Measurements from ENCODE around the gene KIAA1210.

Gene KIAA1210

DNA sequence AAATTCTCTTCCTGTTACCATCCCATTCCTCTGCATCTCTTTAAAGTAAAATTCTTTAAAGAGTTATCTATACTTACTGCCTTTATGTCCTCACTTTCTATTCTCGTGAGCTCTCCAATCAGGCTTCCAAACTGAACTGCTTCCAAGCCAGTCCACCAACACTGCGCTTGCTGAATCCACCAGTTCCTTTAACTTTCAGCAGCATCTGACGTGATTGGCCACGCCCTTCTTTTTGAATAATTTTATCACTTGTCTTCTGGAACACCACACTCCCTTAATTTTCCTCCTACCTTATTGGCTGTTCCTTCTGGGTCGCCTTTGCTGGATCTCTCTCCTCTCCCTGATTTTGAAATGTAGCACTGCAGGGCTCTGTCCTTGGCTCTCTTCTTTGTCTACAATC is at the start of gene KIAA1210:
Gene KIAA1210, minus strand, starts transcription at position 163 of the 400 bp plus-strand sequence. CDS start 4,170 bp downstream, outside the sequence.
- Histone ChIP-seq H3K4me1 (ENCODE audit: control insufficient read depth, insufficient read depth, low read length) (no peaks in the 10 kb centered on the region), H3K9me3 (ENCODE audit: control insufficient read depth, insufficient read depth, low read length) (no peaks in the 10 kb centered on the region), H3K4me3 (ENCODE audit: low read depth, low read length) (no peak within 1 kb of the TSS), H3K9ac (ENCODE audit: low read depth, low read length) (no peak within 1 kb of the TSS), H3K36me3 (ENCODE audit: control insufficient read depth, insufficient read depth, low read length) (no peaks in the 10 kb centered on the region), H3K27me3 (ENCODE audit: control insufficient read depth, insufficient read depth, low read length) (no peaks in the 10 kb centered on the region)

GRCh38 chrX:119177278-119177677 is 49.7 kb upstream of the KIAA1210 start:
- Histone ChIP-seq H3K9me3 (ENCODE audit: control insufficient read depth, insufficient read depth, low read length) (no peaks in the 10 kb centered on the region), H3K36me3 (ENCODE audit: control insufficient read depth, insufficient read depth, low read length) (no peaks in the 10 kb centered on the region), H3K4me1 (ENCODE audit: control insufficient read depth, insufficient read depth, low read length) (no peaks in the 10 kb centered on the region), H3K27me3 (ENCODE audit: control insufficient read depth, insufficient read depth, low read length) (no peaks in the 10 kb centered on the region), H3K9ac (ENCODE audit: low read depth, low read length) (no peak overlapping the region), H3K4me3 (ENCODE audit: low read depth, low read length) (no peak overlapping the region)

- Histone ChIP-seq H3K9ac (ENCODE audit: low read depth, low read length) (no peak overlapping the region), H3K4me1 (ENCODE audit: control insufficient read depth, insufficient read depth, low read length) (no peaks in the 10 kb centered on the region), H3K27me3 (ENCODE audit: control insufficient read depth, insufficient read depth, low read length) (no peaks in the 10 kb centered on the region), H3K9me3 (ENCODE audit: control insufficient read depth, insufficient read depth, low read length) (no peaks in the 10 kb centered on the region), H3K4me3 (ENCODE audit: low read depth, low read length) (no peak overlapping the region), H3K36me3 (ENCODE audit: control insufficient read depth, insufficient read depth, low read length) (no peaks in the 10 kb centered on the region)
Observed at GRCh38 chrX:119174900-119175299, 47.3 kb upstream of the KIAA1210 start.

- H3K4me1 ChIP-seq (ENCODE audit: control insufficient read depth, insufficient read depth, low read length) = no peaks in the 10 kb centered on the region
- H3K9me3 ChIP-seq (ENCODE audit: control insufficient read depth, insufficient read depth, low read length) = no peaks in the 10 kb centered on the region
- no peak overlapping the region for H3K4me3 ChIP-seq (ENCODE audit: low read depth, low read length)
- H3K9ac ChIP-seq (ENCODE audit: low read depth, low read length) = no peak overlapping the region
- no peaks in the 10 kb centered on the region for H3K27me3 ChIP-seq (ENCODE audit: control insufficient read depth, insufficient read depth, low read length)
- H3K36me3 ChIP-seq (ENCODE audit: control insufficient read depth, insufficient read depth, low read length) = no peaks in the 10 kb centered on the region
Observed at GRCh38 chrX:119168104-119168503, 40.5 kb upstream of the KIAA1210 start.

DNA sequence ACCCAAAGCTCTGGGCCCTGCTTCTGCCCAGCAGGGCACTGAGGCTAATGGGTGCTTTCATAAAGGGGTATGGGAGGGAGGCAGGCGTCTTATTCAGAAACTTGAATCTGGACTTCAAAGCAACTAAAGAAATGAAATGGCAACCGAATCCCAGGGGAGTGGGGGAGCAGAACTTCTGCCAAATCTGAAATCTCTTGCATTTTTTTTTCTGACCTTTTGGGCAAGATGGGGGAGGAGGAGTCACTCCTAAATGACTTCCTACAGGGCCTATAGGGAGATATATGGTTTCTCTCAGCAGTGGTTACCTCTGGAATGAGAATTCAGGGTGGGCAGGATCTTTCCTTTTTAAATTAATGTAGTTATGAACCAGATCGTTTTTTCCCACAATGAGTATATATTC is 30.6 kb upstream of the KIAA1210 start:
- no peak overlapping the region for H3K9ac ChIP-seq (ENCODE audit: low read depth, low read length)
- H3K4me1 ChIP-seq (ENCODE audit: control insufficient read depth, insufficient read depth, low read length) = no peaks in the 10 kb centered on the region
- H3K36me3 ChIP-seq (ENCODE audit: control insufficient read depth, insufficient read depth, low read length) = no peaks in the 10 kb centered on the region

DNA sequence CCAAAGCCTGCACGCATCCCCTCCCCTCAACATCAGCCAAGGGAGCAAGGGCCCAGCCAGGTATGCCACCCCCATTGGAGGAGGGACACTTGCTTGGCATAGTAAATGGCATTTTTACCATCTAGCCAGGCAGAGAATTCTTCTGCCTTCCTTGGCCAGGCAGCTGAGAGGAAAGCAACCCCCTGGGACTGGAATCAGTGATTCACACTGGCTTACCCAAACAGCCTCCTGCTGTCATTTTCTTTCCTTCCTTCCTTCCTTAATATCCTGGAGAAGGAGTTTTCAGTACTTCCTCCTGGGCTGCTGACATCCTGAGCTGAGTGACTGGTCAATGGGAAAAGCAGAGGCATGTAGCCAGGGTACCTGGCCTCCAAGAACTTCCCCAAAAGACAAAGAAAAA is 28.6 kb upstream of the KIAA1210 start:
- Histone ChIP-seq H3K9me3 (ENCODE audit: control insufficient read depth, insufficient read depth, low read length) (no peaks in the 10 kb centered on the region), H3K27me3 (ENCODE audit: control insufficient read depth, insufficient read depth, low read length) (no peaks in the 10 kb centered on the region), H3K9ac (ENCODE audit: low read depth, low read length) (no peak overlapping the region), H3K36me3 (ENCODE audit: control insufficient read depth, insufficient read depth, low read length) (no peaks in the 10 kb centered on the region), H3K4me1 (ENCODE audit: control insufficient read depth, insufficient read depth, low read length) (no peaks in the 10 kb centered on the region), H3K4me3 (ENCODE audit: low read depth, low read length) (no peak overlapping the region)

More for the DNA sequence above, 30.6 kb upstream of the KIAA1210 start:
- Histone ChIP-seq H3K4me3 (ENCODE audit: low read depth, low read length) (no peak overlapping the region), H3K9me3 (ENCODE audit: control insufficient read depth, insufficient read depth, low read length) (no peaks in the 10 kb centered on the region), H3K27me3 (ENCODE audit: control insufficient read depth, insufficient read depth, low read length) (no peaks in the 10 kb centered on the region)

GRCh38 chrX:119155416-119156035 is 27.9 kb upstream of the KIAA1210 start:
- Histone ChIP-seq H3K27me3 (ENCODE audit: control insufficient read depth, insufficient read depth, low read length) (no peaks in the 10 kb centered on the region), H3K4me1 (ENCODE audit: control insufficient read depth, insufficient read depth, low read length) (no peaks in the 10 kb centered on the region), H3K9me3 (ENCODE audit: control insufficient read depth, insufficient read depth, low read length) (no peaks in the 10 kb centered on the region), H3K9ac (ENCODE audit: low read depth, low read length) (no peak overlapping the region), H3K36me3 (ENCODE audit: control insufficient read depth, insufficient read depth, low read length) (no peaks in the 10 kb centered on the region), H3K4me3 (ENCODE audit: low read depth, low read length) (no peak overlapping the region)

DNA sequence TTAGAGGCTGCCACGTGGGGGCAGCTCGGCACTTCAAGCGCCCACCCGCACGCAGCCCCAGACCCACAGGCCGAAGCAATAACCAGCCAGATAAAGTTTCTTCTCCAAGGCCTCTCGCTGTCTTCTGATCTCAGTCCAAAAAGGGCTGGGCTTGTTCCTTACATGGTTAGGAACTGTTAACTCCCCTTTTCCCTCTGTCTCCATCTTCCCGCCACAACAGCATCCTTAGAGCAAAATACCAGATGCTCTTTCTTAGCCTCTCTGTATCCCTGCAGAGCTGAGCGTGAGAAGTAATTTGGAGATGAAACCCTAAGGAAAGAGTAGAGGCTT is 23.4 kb upstream of the KIAA1210 start:
- Histone ChIP-seq H3K36me3 (ENCODE audit: control insufficient read depth, insufficient read depth, low read length) (no peaks in the 10 kb centered on the region), H3K4me3 (ENCODE audit: low read depth, low read length) (no peak overlapping the region), H3K27me3 (ENCODE audit: control insufficient read depth, insufficient read depth, low read length) (no peaks in the 10 kb centered on the region), H3K9me3 (ENCODE audit: control insufficient read depth, insufficient read depth, low read length) (no peaks in the 10 kb centered on the region), H3K9ac (ENCODE audit: low read depth, low read length) (no peak overlapping the region), H3K4me1 (ENCODE audit: control insufficient read depth, insufficient read depth, low read length) (no peaks in the 10 kb centered on the region)

DNA sequence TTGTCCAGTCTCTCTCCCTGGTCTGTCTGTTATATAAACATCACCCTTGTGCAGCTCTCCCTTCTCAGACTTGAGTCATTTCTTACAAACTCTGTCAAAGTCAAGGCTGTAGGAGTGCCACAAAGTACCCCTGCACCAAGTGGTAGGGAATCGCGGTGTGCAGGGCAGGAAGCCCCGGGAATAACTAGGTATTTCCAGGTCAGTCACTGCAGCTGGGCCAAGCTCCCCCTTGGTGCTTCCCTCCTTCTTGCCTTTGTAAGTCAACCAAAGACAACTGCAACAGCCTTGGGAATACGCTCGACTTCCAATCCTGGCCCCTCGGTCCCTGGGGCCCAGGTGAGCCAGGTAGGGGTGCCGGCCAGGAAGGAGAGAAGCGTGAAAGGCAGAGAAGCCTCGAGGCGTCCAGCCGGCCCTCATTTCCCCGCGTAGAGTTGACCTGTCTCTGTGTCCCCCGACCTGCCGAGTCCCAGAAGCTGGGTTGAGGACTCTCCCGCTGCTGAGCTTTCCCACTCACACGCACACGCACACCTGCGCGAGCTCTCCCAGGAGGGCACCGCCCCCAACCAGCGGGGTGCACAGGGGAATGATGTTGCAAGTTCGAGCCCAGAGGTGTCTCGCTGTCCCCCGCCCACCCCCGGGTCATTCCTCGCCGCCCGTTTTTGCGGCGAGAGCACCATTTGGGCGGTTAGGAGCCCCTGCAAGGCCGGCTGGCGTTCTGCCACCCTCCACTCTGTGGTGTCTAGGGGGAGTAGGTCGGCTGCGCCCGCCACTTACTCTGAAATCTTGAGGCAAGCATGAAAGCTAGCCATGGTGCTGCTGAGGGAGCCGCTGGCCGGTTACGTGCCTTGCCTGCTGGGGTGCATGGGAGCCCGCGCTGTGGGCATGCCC is 22.8 kb upstream of the KIAA1210 start:
- Histone ChIP-seq H3K4me3 (ENCODE audit: low read depth, low read length) (no peak overlapping the region), H3K9me3 (ENCODE audit: control insufficient read depth, insufficient read depth, low read length) (no peaks in the 10 kb centered on the region), H3K9ac (ENCODE audit: low read depth, low read length) (no peak overlapping the region), H3K36me3 (ENCODE audit: control insufficient read depth, insufficient read depth, low read length) (no peaks in the 10 kb centered on the region), H3K27me3 (ENCODE audit: control insufficient read depth, insufficient read depth, low read length) (no peaks in the 10 kb centered on the region), H3K4me1 (ENCODE audit: control insufficient read depth, insufficient read depth, low read length) (no peaks in the 10 kb centered on the region)

- no peaks in the 10 kb centered on the region for H3K36me3 ChIP-seq (ENCODE audit: control insufficient read depth, insufficient read depth, low read length)
- no peak overlapping the region for H3K4me3 ChIP-seq (ENCODE audit: low read depth, low read length)
- H3K9me3 ChIP-seq (ENCODE audit: control insufficient read depth, insufficient read depth, low read length) = no peaks in the 10 kb centered on the region
- no peaks in the 10 kb centered on the region for H3K4me1 ChIP-seq (ENCODE audit: control insufficient read depth, insufficient read depth, low read length)
- no peak overlapping the region for H3K9ac ChIP-seq (ENCODE audit: low read depth, low read length)
- H3K27me3 ChIP-seq (ENCODE audit: control insufficient read depth, insufficient read depth, low read length) = no peaks in the 10 kb centered on the region
Observed at GRCh38 chrX:119147486-119147885, 19.9 kb upstream of the KIAA1210 start.

DNA sequence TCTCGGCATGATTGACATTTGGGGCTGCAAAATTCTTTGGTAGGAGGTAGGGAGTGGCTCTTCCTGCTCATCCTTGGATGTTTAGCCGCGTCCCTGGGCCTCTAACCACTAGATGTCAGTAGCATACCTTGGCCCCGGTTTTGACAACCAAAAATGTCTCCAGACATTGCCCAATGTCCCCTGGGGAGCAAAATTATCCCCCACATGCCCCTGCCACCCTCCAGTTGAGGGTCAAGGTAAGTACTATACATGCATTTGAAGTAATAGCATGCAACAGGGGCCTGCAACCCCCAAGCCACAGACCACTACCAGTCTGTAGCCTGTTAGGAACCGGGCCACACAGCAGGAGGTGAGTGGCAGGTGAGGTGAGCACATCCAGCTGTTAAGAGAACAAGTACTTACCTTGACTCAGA is 17.6 kb upstream of the KIAA1210 start:
- Histone ChIP-seq H3K9ac (ENCODE audit: low read depth, low read length) (no peak overlapping the region), H3K36me3 (ENCODE audit: control insufficient read depth, insufficient read depth, low read length) (no peaks in the 10 kb centered on the region), H3K9me3 (ENCODE audit: control insufficient read depth, insufficient read depth, low read length) (no peaks in the 10 kb centered on the region), H3K4me1 (ENCODE audit: control insufficient read depth, insufficient read depth, low read length) (no peaks in the 10 kb centered on the region), H3K27me3 (ENCODE audit: control insufficient read depth, insufficient read depth, low read length) (no peaks in the 10 kb centered on the region), H3K4me3 (ENCODE audit: low read depth, low read length) (no peak overlapping the region)

DNA sequence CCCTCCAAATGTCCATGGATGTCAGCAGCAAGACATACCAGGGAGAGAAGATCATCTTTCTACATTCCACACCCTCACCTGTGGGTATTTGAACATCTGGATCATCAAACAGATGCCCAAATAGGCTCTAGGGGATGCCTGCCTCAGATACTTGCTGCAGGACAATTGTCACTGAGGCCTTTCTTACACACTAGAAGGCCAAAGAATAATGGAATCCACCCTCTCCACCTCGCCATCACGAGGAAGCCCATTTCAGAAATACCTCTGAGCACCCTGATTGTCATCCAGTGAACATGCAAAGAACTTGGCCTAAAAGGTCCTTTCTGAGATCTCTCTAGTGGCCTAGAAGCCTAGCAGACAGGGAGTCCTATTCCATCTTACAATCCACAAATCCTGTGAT is 6.9 kb upstream of the KIAA1210 start:
- Histone ChIP-seq H3K4me1 (ENCODE audit: control insufficient read depth, insufficient read depth, low read length) (no peaks in the 10 kb centered on the region), H3K9ac (ENCODE audit: low read depth, low read length) (no peak overlapping the region), H3K4me3 (ENCODE audit: low read depth, low read length) (no peak overlapping the region), H3K9me3 (ENCODE audit: control insufficient read depth, insufficient read depth, low read length) (no peaks in the 10 kb centered on the region), H3K36me3 (ENCODE audit: control insufficient read depth, insufficient read depth, low read length) (no peaks in the 10 kb centered on the region), H3K27me3 (ENCODE audit: control insufficient read depth, insufficient read depth, low read length) (no peaks in the 10 kb centered on the region)

Measured in iPS-15b (cell line).